HepG2 (cell line): ENCODE measurements around the gene IPCEF1. TPM values are rescaled to one million over a fixed set of nuclear protein-coding genes. Genes with fewer than 3 reads are reported as not detected.
"Not testable (repeated sequence)": the region's sequence is repeated elsewhere in the genome, so short reads cannot be mapped to it uniquely, and the experiment has no call there.

Experiments used
- ATAC-seq: fragments of 200-7000 bp; cut with Tn5 transposase; 3 replicates; pipeline ENCODE4 v1.9.1; 2020; ENCODE audit warnings: mild to moderate bottlenecking, moderate library complexity
- BruUV-seq: library from RNA; stranded (reverse); fragments of 400-500 nt; replicated peaks from 2 replicates; lab custom pipeline; 2021; lab: Mats Ljungman, UMichigan
- CTCF ChIA-PET: fragments of 300-600 bp; formaldehyde crosslinking; extraction: SDS; loops from one replicate; lab custom pipeline; 2021; ENCODE audit warnings: low total read pairs, inconsistent platforms, low intra/inter-chr PET ratio; lab: Yijun Ruan, JAX
- POLR2A ChIA-PET: fragments of 350-600 bp; sonication (Branson Sonifier 250); formaldehyde crosslinking; loops from one replicate; lab custom pipeline; 2020; ENCODE audit warnings: antibody characterized with exemption, inconsistent platforms; lab: Yijun Ruan, JAX
- DNase-seq: peaks from one replicate; pipeline ENCODE4 v3.0.0-alpha.2; 2015; ENCODE audit warnings: low spot score
- FAIRE-seq: peaks from 3 replicates; lab custom pipeline; 2011; peaks lifted over from hg19 to GRCh38; lab: Jason Lieb, UNC
- H2AFZ ChIP-seq: one replicate; pipeline ENCODE4 v1.6.1; 2011; ENCODE audit warnings: low read length, inconsistent platforms
- H3K27ac ChIP-seq: fragments of 300-600 bp; 3 replicates; pipeline ENCODE4 v1.8.0; 2011; ENCODE audit warnings: mixed run types, mild to moderate bottlenecking, mixed read lengths, low read length, inconsistent platforms; ENCODE audit not compliant: insufficient read depth; ENCODE audit errors: extremely low read length
- H3K27me3 ChIP-seq, 2 experiments: fragments of 200-600 bp in 1 of 2; 2 replicates in 1 of 2; 3 replicates in 1 of 2; pipeline versions ENCODE4 v1.6.0 to v1.8.0; 2011; ENCODE audit warnings: low read length in 2 of 2, mild to moderate bottlenecking in 2 of 2, moderate library complexity in 2 of 2, inconsistent platforms in 1 of 2; ENCODE audit not compliant: insufficient read depth in 2 of 2, control insufficient read depth in 1 of 2
- H3K36me3 ChIP-seq, 2 experiments: fragments of 200-600 bp in 1 of 2; replicated peaks in 1 of 2; 2 replicates in 1 of 2; 3 replicates in 1 of 2; pipeline versions ENCODE4 v1.5.1 to v1.8.0; 2011; ENCODE audit warnings: low read length in 2 of 2, inconsistent platforms in 1 of 2; ENCODE audit not compliant: insufficient read depth in 2 of 2, control insufficient read depth in 1 of 2
- H3K4me1 ChIP-seq: 2 replicates; pipeline ENCODE4 v1.5.1; 2012; ENCODE audit warnings: low read length, inconsistent platforms; ENCODE audit not compliant: insufficient read depth
- H3K4me2 ChIP-seq: 2 replicates; pipeline ENCODE4 v1.6.0; 2011; ENCODE audit warnings: low read depth, low read length, inconsistent platforms
- H3K4me3 ChIP-seq, 3 experiments: fragments of 200-600 bp in 1 of 3; sonication (generic), shearing (Covaris generic) in 1 of 3; replicated peaks in 1 of 3; 2 replicates each; pipeline ENCODE4 v1.5.1; 2011 to 2016; ENCODE audit warnings: low read length in 3 of 3, inconsistent platforms in 2 of 3, low read depth in 2 of 3, mild to moderate bottlenecking in 2 of 3, control low read depth in 1 of 3, mixed read lengths in 1 of 3; ENCODE audit not compliant: insufficient read depth in 1 of 3
- H3K79me2 ChIP-seq: one replicate; pipeline ENCODE4 v1.6.1; 2011; ENCODE audit warnings: low read length, inconsistent platforms; ENCODE audit not compliant: insufficient read depth
- H3K9ac ChIP-seq: 2 replicates; pipeline ENCODE4 v1.6.0; 2011; ENCODE audit warnings: mild to moderate bottlenecking, low read depth, low read length, inconsistent platforms; ENCODE audit not compliant: insufficient read depth
- H3K9me3 ChIP-seq: 2 replicates; pipeline ENCODE4 v1.5.1; 2012; ENCODE audit warnings: mild to moderate bottlenecking, low read length
- H4K20me1 ChIP-seq: 2 replicates; pipeline ENCODE4 v1.6.0; 2011; ENCODE audit warnings: inconsistent platforms, mild to moderate bottlenecking, low read length, moderate library complexity; ENCODE audit not compliant: insufficient read depth
- HOXA7 ChIP-seq: sonication (generic); formaldehyde crosslinking; IDR thresholded peaks from 2 replicates; pipeline ENCODE4 v1.8.1; 2022; ENCODE audit warnings: mild to moderate bottlenecking, missing genetic modification reagents, moderate library complexity
- PITX1 ChIP-seq: sonication (generic); formaldehyde crosslinking; IDR thresholded peaks from 2 replicates; pipeline ENCODE4 v1.5.1; 2020; ENCODE audit warnings: mild to moderate bottlenecking, missing genetic modification reagents
- POLR2AphosphoS2 ChIP-seq: IDR thresholded peaks from 2 replicates; pipeline ENCODE4 v1.6.1; 2011; ENCODE audit warnings: low read depth, low read length, improper control_type of control experiment
- WGBS: methylation state at CpG from one replicate; pipeline ENCODE4 v1.1.6; 2017; ENCODE audit warnings: low lambda C conversion rate; 5-methylcytosine and 5-hydroxymethylcytosine counted together
- in situ Hi-C: cut with HindIII; loops from 2 replicates; pipeline ENCODE4 v1.10.0; 2017; ENCODE audit warnings: low pct_unique_long_range_greater_than_20kb; ENCODE audit not compliant: extremely low pct_ligation_motif_present
- intact Hi-C: fragments of 100-400 bp; cut with micrococcal nuclease; formaldehyde crosslinking; loops from one replicate; pipeline ENCODE4 v1.10.0; 2022; ENCODE audit not compliant: unreplicated experiment
- polyA plus RNA-seq, 8 experiments: library from polyadenylated mRNA; depleted of rRNA in 3 of 8; stranded (reverse) in 7 of 8; unstranded in 1 of 8; fragments of >200 nt; fragmentation: Illumina TruSeq in 4 of 8; extraction: Trizol in 4 of 8; gene quantifications; 2 replicates each; pipeline versions ENCODE4 v1.2.1 to v1.2.3, GENCODE V29; 2011 to 2016; ENCODE audit warnings: low read depth in 4 of 8, missing spikeins in 1 of 8, mixed read lengths in 1 of 8; ENCODE audit not compliant: insufficient read depth in 1 of 8
- total RNA-seq, 5 experiments: library from RNA; depleted of rRNA; stranded (reverse); fragments of >200 nt; fragmentation: Illumina TruSeq; extraction: Trizol; gene quantifications; 2 replicates each; pipeline ENCODE4 v1.2.3, GENCODE V29; 2016; ENCODE audit warnings: low read depth in 1 of 5
- TF ChIP-seq, protein P1 (sequence below): sonication (generic); formaldehyde crosslinking; IDR thresholded peaks from 2 replicates; pipeline ENCODE4 v1.4.0; 2020; ENCODE audit warnings: mild to moderate bottlenecking, missing genetic modification reagents

IPCEF1 gene
- total and polyA plus RNA-seq, 2 of the 13 experiments (the other 11 are each of a cell fraction or from before 2014, with no cell fraction given), result 0.03 TPM; not detected in 1

DNA sequence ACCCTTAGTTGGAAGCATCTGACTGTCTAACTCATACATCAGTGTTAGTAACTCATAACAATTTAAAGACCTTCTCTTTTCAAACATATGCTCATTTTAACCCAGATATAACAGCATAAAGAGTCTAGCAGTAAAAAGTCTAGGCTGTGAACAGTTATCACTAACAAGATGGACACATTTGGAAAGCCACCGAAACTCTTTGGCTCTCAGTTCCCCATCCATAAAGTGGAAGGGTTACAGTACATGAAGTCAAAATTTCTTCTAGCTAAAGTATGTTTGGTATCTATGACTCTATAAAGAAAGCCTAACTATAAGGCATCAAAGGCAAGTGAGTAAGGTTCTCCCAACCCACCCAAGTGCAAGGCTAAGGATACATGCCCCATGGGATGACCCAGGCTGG lies 22.5 kb downstream of the IPCEF1 start:
- H3K27ac ChIP-seq, H3K79me2 ChIP-seq, DNase-seq, BruUV-seq, H3K4me2 ChIP-seq, H3K4me3 ChIP-seq, POLR2A ChIA-PET, intact Hi-C loops, FAIRE-seq, ATAC-seq, H2AFZ ChIP-seq, H3K9ac ChIP-seq, CTCF ChIA-PET, H4K20me1 ChIP-seq, H3K4me1 ChIP-seq, in situ Hi-C loops, H3K9me3 ChIP-seq, H3K36me3 ChIP-seq: not testable (repeated sequence)
- 4% methylated on average over 1 of the region's 1 CpG for WGBS
- 0 out of 5 replicates have a peak, but pooled peaks cover 0 to 11% of the 10 kb centered on the region in 2 experiments for H3K27me3 ChIP-seq

DNA sequence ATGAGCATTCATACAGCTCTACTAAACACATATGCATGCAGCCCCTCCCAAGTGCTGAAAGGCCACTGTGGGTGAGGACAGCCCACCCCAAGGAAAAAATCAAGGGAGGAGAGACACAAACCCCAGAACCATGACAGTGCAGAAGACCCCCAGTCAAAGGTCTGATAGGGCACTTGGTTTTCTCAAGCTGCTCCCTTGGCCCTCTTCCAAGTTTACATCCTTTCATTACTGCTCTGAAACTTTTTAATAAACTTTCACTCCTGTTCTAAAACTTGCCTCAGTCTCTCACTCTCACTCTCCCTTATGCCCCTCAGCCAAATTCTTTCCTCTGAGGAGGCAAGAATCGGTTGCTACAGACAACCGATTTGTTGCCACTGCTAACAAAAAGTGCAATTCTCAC lies 24.9 kb downstream of the IPCEF1 start:
- POLR2A ChIA-PET, result no interaction called here
- H3K4me1 ChIP-seq, result peaks cover 9% of the 10 kb centered on the region
- no TSS peak for BruUV-seq
- H3K9me3 ChIP-seq, result no peaks in the 10 kb centered on the region
- H3K79me2 ChIP-seq, result no peaks in the 10 kb centered on the region
- CTCF ChIA-PET, result no interaction called here
- no peak for DNase-seq
- no peak overlapping the region for H3K4me2 ChIP-seq
- TF ChIP-seq, protein P1, sequence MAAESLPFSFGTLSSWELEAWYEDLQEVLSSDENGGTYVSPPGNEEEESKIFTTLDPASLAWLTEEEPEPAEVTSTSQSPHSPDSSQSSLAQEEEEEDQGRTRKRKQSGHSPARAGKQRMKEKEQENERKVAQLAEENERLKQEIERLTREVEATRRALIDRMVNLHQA (CRISPR knock-in tag), result no peak
- TF ChIP-seq PITX1 (no peak), HOXA7 (CRISPR knock-in tag) (no peak), POLR2AphosphoS2 (no peak)
- 76% methylated on average over 2 of the region's 2 CpGs for WGBS
- intact Hi-C loops (no loop called here), in situ Hi-C loops (no loop called here)
- H3K36me3 ChIP-seq, result no peaks in the 10 kb centered on the region
- H3K4me3 ChIP-seq, result no peak overlapping the region
- H2AFZ ChIP-seq, result no peak overlapping the region
- H3K27ac ChIP-seq, result no peak overlapping the region
- H3K9ac ChIP-seq, result no peak overlapping the region
- FAIRE-seq, result no peak
- 0 out of 5 replicates have a peak, but pooled peaks cover 0 to 4% of the 10 kb centered on the region in 2 experiments for H3K27me3 ChIP-seq
- no peaks in the 10 kb centered on the region for H4K20me1 ChIP-seq
- no peak for ATAC-seq
